Peyer's patch (tissue), 4 donors: ENCODE results near the gene STAC.

Experiments used
- POLR2A ChIP-seq, 2 donors: fragments of 450-650 bp; IDR thresholded peaks; one replicate each; pipeline ENCODE4 v1.5.1; 2017; ENCODE audit warnings: antibody characterized with exemption in 2 of 2, mild to moderate bottlenecking in 2 of 2, moderate library complexity in 2 of 2
- TF ChIP-seq, protein P1 (sequence below), 6 experiments: fragments of 450-650 bp in 4 of 6; fragments of 200-600 bp in 2 of 6; sonication (generic) in 1 of 6; IDR thresholded peaks; one replicate each; pipeline ENCODE4 v1.5.1; 2017 to 2019; ENCODE audit warnings: antibody characterized with exemption in 6 of 6, mild to moderate bottlenecking in 3 of 6, moderate library complexity in 1 of 6

DNA sequence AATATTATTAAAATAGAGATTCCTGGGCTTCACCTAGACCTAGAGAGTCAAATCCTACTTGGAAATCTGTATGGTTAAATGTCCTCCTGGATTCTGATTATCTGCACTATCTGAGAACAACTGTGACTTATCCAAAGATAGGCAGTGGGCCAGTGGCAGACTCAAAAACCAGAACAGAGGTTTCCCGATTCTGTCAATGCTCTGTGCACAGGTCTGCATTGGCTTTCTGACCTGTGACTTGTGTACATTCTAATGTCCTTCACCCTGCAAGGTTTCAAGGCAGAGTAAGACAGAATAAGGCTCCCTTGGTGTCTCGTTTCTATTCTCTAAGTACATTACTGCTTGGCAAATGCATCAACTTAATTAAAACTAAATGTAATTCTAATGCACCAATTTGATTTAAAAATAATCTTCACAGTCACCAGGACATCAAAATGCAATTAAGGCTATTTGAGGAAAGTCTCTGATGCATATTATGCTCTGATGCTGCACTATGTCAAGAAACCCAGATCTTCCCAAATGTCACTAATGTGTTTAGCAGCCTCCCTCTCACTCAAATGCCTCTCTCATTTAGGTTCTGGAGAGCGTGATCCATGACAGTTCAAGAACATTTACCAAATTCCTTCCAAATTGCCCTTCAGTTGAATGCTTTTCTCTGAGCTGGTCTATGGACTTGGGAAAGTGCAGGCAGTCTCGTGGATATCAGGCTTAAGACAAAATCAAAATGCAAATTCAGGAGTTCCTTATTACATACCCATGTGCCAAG lies 140.1 kb downstream of the STAC start:
- TF ChIP-seq, protein P1, sequence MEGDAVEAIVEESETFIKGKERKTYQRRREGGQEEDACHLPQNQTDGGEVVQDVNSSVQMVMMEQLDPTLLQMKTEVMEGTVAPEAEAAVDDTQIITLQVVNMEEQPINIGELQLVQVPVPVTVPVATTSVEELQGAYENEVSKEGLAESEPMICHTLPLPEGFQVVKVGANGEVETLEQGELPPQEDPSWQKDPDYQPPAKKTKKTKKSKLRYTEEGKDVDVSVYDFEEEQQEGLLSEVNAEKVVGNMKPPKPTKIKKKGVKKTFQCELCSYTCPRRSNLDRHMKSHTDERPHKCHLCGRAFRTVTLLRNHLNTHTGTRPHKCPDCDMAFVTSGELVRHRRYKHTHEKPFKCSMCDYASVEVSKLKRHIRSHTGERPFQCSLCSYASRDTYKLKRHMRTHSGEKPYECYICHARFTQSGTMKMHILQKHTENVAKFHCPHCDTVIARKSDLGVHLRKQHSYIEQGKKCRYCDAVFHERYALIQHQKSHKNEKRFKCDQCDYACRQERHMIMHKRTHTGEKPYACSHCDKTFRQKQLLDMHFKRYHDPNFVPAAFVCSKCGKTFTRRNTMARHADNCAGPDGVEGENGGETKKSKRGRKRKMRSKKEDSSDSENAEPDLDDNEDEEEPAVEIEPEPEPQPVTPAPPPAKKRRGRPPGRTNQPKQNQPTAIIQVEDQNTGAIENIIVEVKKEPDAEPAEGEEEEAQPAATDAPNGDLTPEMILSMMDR (IDR thresholded peaks at IDR 0.05): no peak
- TF ChIP-seq POLR2A (IDR thresholded peaks at IDR 0.05): no peak
